Uterus (tissue), 4 donors: ENCODE results near the gene FLT1. TPM values are rescaled to one million over a fixed set of nuclear protein-coding genes. Genes with fewer than 3 reads are reported as not detected.

Experiments used
- DNase-seq, 2 donors: peaks; one replicate each; pipeline ENCODE4 v3.0.0-alpha.2; 2019 to 2020
- H3K27ac ChIP-seq, 2 donors: fragments of 200-600 bp; sonication (generic); 1 replicate in 1 of 2; 2 replicates in 1 of 2; pipeline ENCODE4 v1.5.1; 2016 to 2018
- H3K27me3 ChIP-seq, 2 donors: fragments of 200-600 bp; sonication (generic); one replicate each; pipeline ENCODE4 v1.5.1; 2018 to 2019; ENCODE audit warnings: control low read depth in 1 of 2
- H3K36me3 ChIP-seq, 2 donors: fragments of 200-600 bp; sonication (generic); one replicate each; pipeline ENCODE4 v1.5.1; 2019; ENCODE audit warnings: control low read depth in 1 of 2
- H3K4me1 ChIP-seq, 2 donors: fragments of 200-600 bp; sonication (generic); one replicate each; pipeline ENCODE4 v1.5.1; 2018 to 2019; ENCODE audit warnings: control low read depth in 1 of 2
- H3K4me3 ChIP-seq, 2 donors: fragments of 200-600 bp; sonication (generic); 1 replicate in 1 of 2; 2 replicates in 1 of 2; pipeline ENCODE4 v1.5.1; 2018 to 2019; ENCODE audit warnings: mild to moderate bottlenecking in 1 of 2
- H3K9me3 ChIP-seq, 2 donors: fragments of 200-600 bp; sonication (generic); one replicate each; pipeline ENCODE4 v1.5.1; 2019; ENCODE audit warnings: control low read depth in 1 of 2
- POLR2A ChIP-seq, 2 donors: fragments of 450-650 bp; IDR thresholded peaks; one replicate each; pipeline ENCODE4 v1.6.1; 2016; ENCODE audit warnings: antibody characterized with exemption in 2 of 2, mild to moderate bottlenecking in 1 of 2, moderate library complexity in 1 of 2
- intact Hi-C: fragments of 100-400 bp; cut with DNase I; formaldehyde crosslinking; loops from one replicate; pipeline ENCODE4 v1.15.1; 2023; ENCODE audit warnings: low total_unique reads
- total RNA-seq, 4 donors: library from RNA; depleted of rRNA in 3 of 4; stranded (reverse); fragments of >200 nt in 3 of 4; gene quantifications; one replicate each; pipeline versions ENCODE4 v1.1.0 to v1.2.4, GENCODE V29; 2014 to 2023
- TF ChIP-seq, protein P1 (sequence below), 4 experiments: fragments of 200-600 bp in 2 of 4; fragments of 450-650 bp in 2 of 4; sonication (generic) in 2 of 4; IDR thresholded peaks; one replicate each; pipeline ENCODE4 v1.5.1; 2016 to 2019; ENCODE audit warnings: antibody characterized with exemption in 4 of 4, mild to moderate bottlenecking in 2 of 4, moderate library complexity in 1 of 4
- donor health status: DM: yes; HTN: yes; CAD: no.

FLT1 gene
- total RNA-seq, 4 donors from 2014 or later: 53.2 to 95.3 (median 62.0) TPM

- peak overlapping the region; percentile 62 to 65 for H3K27ac ChIP-seq
- H3K27me3 ChIP-seq: peaks cover 0 to 29% of the 10 kb centered on the region in 2 donors
- intact Hi-C loops: no loop called here
- no peak for DNase-seq
- TF ChIP-seq POLR2A (IDR thresholded peaks at IDR 0.05): no peak
- TF ChIP-seq, protein P1, sequence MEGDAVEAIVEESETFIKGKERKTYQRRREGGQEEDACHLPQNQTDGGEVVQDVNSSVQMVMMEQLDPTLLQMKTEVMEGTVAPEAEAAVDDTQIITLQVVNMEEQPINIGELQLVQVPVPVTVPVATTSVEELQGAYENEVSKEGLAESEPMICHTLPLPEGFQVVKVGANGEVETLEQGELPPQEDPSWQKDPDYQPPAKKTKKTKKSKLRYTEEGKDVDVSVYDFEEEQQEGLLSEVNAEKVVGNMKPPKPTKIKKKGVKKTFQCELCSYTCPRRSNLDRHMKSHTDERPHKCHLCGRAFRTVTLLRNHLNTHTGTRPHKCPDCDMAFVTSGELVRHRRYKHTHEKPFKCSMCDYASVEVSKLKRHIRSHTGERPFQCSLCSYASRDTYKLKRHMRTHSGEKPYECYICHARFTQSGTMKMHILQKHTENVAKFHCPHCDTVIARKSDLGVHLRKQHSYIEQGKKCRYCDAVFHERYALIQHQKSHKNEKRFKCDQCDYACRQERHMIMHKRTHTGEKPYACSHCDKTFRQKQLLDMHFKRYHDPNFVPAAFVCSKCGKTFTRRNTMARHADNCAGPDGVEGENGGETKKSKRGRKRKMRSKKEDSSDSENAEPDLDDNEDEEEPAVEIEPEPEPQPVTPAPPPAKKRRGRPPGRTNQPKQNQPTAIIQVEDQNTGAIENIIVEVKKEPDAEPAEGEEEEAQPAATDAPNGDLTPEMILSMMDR (IDR thresholded peaks at IDR 0.05): no peak
- no peaks in the 10 kb centered on the region for H3K9me3 ChIP-seq
- peak overlapping the region; percentile 7 to 32 for H3K4me3 ChIP-seq
- H3K36me3 ChIP-seq: no peaks in the 10 kb centered on the region
- H3K4me1 ChIP-seq: peaks cover 0 to 9% of the 10 kb centered on the region in 2 donors
Observed at GRCh38 chr13:28532388-28533124, 37.6 kb upstream of the FLT1 start.

GRCh38 chr13:28531845-28532387, 37.0 kb upstream of the FLT1 start:
- Histone ChIP-seq H3K4me1 (peaks cover 0 to 9% of the 10 kb centered on the region in 2 donors), H3K36me3 (no peaks in the 10 kb centered on the region), H3K27me3 (peaks cover 0 to 29% of the 10 kb centered on the region in 2 donors), H3K27ac (peak overlapping the region; percentile 62 to 65), H3K9me3 (no peaks in the 10 kb centered on the region), H3K4me3 (peak overlapping the region; percentile 7 to 32)
- intact Hi-C loops: no loop called here
- DNase-seq: no peak
- no peak for TF ChIP-seq POLR2A (IDR thresholded peaks at IDR 0.05)
- TF ChIP-seq, protein P1 (IDR thresholded peaks at IDR 0.05): no peak

DNA sequence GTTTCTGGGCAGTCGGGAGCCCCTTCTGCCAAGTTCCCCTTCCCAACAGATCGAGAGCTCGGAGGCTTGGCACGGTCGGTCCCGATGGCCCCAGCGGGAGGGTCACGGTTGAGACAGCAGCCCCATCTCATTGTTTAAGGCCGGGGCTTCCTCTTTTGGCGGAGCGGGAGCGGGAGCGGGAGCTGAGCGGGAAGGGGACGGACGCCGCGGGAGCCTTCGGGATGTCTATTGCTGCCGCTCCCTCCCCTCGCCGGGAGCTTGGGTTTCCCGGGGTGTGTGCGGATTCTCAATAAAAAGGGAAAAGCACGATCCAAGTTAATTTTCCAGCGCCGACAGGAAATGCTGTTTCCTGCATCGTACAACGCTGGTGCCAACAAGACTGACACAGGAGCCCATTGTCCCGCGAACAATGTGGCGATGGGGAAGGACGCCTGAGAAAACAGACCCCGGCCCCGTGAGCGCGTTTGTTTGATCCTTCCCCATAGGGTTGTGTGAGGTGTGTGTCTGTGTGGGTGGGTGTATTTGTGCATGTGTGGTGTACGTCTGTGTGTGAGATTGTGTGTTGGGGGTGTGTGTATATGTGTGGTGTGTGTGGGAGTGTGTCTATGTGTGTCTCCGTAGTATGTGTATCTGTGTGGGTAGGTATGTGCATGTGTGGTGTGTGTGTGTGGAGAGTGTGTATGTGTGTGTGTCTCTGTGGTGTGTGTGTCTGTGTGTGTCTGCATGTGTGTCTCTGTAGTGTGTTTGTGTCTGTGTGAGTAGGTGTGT, 36.3 kb upstream of the FLT1 start:
- no peaks in the 10 kb centered on the region for H3K9me3 ChIP-seq

GRCh38 chr13:28530729-28531076, 35.8 kb upstream of the FLT1 start:
- Histone ChIP-seq H3K9me3 (no peaks in the 10 kb centered on the region), H3K4me1 (peaks cover 0 to 9% of the 10 kb centered on the region in 2 donors), H3K4me3 (peak overlapping the region in 1 of 2 donors; percentile 7), H3K36me3 (no peaks in the 10 kb centered on the region), H3K27ac (no peak overlapping the region), H3K27me3 (peaks cover 0 to 29% of the 10 kb centered on the region in 2 donors)
- TF ChIP-seq, protein P1 (IDR thresholded peaks at IDR 0.05): no peak
- TF ChIP-seq POLR2A (IDR thresholded peaks at IDR 0.05): no peak
- no peak for DNase-seq
- intact Hi-C loops: no loop called here

More for the DNA sequence above, 36.3 kb upstream of the FLT1 start:
- peak in 1 of 2 donors; percentile 40 for DNase-seq
- H3K36me3 ChIP-seq: no peaks in the 10 kb centered on the region
- H3K4me1 ChIP-seq: peaks cover 0 to 9% of the 10 kb centered on the region in 2 donors
- peaks cover 0 to 29% of the 10 kb centered on the region in 2 donors for H3K27me3 ChIP-seq
- H3K4me3 ChIP-seq: peak overlapping the region; percentile 7 to 32
- intact Hi-C loops: no loop called here
- H3K27ac ChIP-seq: peak overlapping the region in 1 of 2 donors; percentile 62
- no peak for TF ChIP-seq POLR2A (IDR thresholded peaks at IDR 0.05)
- TF ChIP-seq, protein P1 (IDR thresholded peaks at IDR 0.05): no peak
